Measurements from ENCODE around the gene CCN5.
"Not testable (repeated sequence)": the region's sequence is repeated elsewhere in the genome, so short reads cannot be mapped to it uniquely, and the experiment has no call there.

The CCN5 gene

DNA sequence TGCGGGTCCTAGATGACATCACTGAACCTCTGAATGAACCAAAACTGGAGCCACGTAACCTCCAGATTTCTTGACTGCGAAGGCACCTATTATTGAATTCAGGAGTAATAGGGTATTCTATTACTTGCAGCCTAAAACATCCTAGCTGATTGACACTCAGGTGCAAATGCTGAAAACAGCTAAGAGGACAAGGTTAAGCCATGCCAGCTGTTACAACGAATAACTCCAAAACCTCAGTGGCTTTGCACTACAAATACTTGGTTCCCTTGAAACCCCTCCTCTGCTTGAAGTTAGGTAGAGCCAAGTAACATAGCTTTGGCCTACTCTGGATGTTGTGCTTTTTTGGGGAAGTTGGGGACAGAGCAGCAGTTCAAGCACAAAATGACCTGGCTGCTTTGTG, 21.0 kb upstream of the CCN5 start:
- DNase-seq = no peak

DNA sequence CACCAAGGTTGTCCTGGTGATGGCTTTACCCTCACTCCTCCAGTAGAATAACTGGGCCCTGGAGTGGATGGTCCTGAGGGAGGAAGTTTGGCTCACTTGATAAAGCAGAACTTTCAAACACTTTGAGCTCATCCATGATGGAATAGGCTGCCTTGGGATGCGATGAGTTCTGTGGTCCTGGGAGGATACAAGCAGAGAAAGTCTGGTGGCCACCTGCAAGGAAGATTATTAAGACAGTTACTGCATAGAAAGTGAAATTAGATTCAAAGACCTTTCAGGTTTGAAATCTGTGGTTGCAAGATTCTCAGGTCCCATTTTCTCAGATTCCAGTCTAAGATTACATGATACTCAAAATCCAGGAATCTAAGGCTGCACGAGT, 19.9 kb upstream of the CCN5 start:
- DNase-seq = no peak

DNA sequence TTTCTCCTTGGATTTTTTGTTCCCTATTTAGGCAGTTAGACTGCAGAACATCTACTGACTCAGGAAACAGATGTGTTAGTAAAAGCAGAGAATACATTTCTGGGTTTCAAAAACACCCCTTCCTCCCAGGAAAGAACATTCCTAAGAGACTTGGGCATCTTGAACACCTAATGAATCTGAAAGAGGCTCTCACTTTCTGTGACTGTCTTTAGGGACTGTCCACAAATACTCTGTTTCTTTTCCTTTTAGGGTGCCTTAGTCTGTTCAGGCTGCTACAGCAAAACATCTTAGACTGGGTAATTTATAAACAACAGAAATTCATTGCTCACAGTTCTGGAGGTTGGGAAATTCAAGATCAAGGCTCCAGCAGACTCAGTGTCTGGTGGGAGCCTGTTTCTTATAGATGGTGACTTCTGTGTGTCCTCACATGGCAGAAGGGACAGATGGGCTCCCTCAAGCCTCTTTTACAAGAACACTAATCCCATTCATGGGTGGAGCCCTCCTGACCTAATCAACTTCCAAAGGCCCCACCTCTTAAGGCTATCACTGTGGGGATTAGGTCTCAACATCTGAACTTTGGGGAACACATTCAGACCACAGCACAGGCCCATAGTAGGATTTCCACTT, 19.4 kb upstream of the CCN5 start:
- DNase-seq = no peak

DNA sequence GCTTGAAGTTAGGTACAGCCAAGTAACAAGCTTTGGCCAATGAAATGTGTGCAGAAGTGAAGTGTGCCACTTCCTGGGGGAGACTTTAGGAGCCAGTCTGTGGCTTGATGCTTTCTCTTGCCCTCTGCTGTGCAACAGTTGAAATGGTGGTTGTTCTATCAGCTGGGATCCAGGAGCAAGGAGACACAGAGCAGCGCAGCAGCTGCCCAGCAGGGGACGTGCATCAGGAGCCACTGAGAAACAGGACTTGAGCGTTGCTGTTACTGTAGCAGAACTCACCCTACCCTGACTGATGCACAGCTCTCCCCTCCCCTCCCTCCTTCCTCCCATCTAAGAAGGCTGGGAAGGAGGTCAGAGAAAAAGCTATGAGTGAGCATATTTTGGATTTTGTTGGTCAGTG, 18.9 kb upstream of the CCN5 start:
- no peak for DNase-seq

DNA sequence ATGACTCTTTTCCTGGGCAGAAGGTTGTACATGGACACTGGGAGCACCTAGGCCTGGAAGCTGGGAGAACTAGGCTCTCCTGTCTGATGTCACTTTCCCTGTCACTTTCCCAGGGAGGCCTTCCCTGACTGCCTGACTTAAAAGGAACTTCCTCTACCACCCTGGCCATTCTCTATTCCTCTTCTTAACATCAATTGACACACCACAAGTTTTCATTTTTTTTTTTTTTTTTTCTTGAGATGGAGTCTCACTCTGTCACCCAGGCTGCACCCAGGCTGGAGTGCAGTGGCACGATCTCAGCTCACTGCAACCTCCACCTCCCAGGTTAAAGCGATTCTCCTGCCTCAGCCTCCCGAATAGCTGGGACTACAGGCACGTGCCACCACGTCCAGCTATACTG, 18.1 kb upstream of the CCN5 start:
- not testable (repeated sequence) for DNase-seq

DNA sequence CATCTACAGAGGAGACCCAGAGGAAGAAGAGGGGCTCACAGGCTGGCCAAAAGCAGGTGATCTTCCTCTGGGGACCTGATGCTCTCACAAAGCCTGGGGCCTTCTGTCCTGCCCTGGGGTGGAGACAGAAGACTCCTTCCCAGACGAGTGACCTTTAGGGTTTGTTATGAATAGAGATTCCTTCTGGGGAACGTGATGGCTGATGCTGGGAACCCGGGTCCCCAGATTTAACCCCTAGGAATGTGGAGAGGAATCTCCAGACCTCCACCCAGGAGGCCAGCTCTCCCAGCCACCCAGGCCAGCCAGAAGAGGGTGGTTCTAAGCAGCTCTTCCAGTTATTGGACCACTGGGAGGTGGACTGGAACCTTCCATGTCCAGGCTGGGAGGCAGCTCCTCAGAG, 16.8 kb upstream of the CCN5 start:
- no peak for DNase-seq

DNA sequence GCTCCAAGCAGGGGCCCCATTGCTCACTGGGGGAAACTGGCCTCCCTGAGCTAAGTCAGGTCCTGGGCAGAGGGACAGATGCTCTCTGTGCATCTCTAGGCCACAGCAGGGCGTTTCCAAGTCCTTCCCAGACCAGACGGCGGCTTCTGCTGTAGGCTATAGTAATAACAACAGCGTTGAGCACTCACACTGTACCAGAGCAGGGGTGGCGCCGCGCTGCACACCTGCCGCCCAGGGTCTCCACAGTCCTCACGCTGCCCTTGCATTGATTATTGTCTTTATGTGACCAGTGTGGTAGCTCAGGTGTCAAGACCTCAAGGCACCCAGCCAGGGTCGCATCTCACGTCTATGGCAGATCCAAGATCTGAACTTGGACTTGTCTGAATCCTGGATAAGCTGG, 14.9 kb upstream of the CCN5 start:
- no peak for DNase-seq

DNA sequence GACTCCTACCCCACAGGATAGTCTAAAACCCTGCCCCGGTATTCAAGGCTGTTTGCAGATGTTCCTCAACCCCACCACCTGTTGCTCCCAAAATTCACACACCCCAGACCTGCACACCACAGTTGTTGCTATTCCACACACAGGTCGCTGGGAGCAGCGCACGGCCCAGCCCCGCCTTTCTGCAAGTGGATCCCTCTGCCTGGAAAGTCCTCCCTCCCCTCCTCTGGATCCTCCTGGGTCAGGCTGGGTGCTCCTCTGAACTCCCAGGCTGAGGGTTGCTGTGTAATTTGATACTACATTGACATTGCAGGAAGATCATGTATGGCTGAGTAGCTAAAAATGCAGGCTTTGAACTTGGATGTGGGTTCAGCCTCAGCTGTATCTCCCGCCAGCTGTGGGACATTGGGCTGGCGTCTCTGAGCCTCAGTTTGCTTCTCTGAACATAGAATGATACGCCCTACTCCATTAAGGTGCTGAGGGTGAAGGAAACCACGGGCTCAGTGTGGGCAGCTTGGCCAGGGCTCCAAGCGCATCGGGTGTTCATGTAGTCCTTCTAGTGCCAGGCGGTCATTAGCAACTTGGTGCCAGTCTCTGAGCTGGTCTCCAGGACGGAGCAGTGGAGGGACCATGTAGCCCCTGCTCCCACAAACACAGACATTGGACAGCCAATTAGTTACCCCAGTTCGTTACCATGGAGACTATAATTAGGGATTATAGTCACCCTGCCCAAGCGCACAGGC, 13.9 kb upstream of the CCN5 start:
- no peak for DNase-seq

DNA sequence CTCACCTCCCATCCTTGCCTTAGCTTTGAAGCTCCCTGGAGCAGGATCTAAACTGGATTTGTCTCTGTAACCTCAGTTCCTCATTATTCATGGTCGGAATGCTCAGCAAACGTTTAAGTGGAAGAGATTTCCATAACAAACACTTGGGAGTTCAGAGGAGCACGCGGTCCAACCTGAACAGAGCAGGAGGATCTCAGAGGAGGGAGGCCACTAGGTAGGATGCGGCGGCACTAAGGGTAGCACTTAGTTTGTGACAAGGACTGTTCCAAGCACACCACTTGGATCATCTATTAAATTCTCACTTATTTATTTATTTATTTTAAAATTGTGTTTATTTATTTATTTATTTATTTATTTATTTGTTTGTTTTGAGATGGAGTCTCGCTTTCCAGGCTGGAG, 13.3 kb upstream of the CCN5 start:
- DNase-seq = no peak

DNA sequence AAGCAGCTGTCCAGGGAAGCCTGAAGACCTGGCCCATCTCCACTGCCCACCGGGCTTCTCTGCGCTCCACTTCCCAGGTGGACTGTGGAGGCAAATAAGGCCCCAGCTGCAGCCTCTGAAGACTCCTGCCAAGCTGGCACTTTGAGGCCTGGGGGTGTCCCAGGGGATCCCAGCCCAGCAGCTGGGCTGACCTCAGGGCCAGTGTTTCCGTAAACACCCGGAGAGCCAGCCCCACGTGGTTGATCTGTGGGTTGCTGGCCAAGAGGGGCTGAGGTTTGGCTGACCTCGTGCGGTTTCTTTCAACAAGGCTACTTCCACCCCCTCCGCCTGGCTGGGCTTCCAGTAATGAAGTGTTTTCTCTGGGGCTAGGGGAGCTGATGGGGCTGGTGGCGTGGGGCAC, 12.4 kb upstream of the CCN5 start:
- peak; percentile 24 to 93 (median 73) for DNase-seq

DNA sequence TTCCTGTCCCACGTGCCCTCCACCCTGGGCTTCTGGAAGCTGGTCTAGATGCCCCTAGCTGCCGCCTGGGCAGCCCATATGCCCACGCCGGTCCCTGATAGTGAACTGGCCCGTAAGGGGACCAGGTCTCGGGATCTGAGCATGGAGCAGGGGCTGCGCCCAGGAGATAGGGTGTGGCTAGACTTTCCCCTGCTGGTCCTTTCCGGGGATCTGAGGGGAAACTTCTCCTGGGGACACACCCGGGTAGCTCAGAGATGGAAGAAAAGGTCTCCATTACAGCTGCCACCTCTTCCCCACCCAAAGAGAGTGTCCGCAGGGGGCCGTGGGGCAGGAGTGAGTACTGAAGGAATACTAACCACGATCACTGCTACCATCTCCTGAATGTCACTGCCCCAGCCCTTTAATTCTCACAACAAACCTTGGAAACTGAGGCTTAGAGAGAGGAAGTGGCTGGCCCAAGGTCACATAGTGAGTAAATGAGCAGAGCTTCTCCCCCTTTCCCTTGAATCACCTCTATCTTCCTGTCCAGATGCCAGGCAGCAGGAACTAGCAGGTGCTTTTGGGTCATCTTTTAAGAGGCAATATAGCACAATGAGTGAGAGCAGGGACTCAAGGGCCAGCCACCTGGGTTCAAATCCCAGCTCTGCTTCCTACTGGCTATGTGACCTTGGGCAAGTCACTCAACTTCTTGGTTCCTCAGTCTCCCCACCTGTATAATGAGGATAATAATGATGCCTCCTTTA, 11.8 kb upstream of the CCN5 start:
- DNase-seq = peak in 1 of 51 donors; percentile 55

DNA sequence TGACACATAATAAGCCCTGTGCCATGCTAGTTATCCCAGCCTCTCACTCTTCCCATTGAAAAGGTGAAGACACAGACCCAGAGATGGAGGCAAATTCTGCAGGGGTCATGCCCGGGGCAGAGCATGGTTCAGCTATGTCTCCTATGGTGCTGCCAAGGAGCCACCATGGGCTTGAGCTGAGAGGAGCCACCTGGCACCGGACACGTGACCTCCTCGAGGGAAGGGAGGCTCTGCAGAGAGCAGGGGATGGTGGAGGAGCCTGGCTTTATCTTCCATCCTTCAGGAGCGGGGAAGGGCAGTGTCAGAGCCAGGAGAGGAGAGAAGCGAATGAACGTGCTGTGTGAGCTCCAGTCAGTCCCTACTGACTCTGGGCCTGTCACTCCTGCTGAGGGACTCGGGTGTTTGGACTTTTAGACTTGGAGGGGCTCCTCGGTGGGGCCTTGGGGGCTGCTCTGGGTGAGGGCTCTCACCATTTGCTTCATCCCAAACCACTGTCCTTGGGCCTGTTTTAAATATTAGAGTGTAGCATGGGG, 11.1 kb upstream of the CCN5 start:
- no peak for DNase-seq

DNA sequence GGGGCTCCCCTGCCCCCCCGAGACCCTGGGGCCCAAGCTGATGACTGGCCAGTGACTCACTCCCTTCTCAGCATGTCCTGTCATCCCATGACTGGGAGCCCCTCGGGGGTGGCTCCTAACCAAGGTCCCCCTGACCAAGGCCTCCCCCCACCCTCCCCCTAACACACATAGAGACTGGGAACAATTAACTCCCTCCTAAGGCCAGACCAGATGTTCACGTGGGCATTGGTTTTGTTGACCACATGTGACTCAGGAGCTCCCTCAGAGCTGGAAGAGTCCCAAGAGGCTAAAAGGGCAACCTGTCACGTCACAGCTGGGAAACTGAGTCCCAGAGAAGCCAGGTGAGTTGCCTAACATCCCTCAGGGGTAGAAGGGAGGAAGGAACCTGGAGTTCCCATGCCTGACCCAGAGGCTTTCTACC, 10.6 kb upstream of the CCN5 start:
- no peak for DNase-seq

DNA sequence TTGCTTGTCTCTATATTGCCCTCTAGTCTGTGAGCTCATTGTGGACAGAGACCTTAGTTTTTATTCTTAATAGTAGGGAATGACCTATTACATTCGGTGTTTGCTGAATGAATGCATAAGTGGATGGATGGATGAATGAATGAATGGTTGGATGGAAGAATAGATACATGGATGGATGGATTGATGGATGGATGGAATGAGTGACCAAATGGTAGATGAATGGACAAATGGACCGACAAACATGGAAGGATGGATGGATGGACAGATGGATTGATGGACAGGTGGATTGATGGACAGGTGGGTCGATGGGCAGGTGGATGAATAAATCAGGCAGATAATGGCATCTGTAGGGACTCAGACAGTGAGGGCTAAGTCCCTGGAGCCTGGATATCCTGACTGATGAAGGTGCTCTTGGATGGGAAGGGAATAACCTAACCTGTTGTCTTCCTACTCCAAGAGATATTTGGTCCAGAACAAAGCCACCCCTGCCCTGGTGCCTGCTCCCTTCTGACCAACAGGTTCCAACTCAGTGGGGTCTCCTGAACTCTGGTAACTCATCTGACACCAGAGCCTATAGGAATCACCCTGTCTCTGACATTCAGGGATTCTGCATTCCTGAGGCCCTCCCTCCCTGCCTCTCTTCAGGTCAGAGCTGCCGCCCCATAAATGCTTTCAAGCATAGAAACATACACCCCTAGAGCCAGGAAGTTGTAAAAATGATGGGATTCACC, 9.6 kb upstream of the CCN5 start:
- DNase-seq = no peak

DNA sequence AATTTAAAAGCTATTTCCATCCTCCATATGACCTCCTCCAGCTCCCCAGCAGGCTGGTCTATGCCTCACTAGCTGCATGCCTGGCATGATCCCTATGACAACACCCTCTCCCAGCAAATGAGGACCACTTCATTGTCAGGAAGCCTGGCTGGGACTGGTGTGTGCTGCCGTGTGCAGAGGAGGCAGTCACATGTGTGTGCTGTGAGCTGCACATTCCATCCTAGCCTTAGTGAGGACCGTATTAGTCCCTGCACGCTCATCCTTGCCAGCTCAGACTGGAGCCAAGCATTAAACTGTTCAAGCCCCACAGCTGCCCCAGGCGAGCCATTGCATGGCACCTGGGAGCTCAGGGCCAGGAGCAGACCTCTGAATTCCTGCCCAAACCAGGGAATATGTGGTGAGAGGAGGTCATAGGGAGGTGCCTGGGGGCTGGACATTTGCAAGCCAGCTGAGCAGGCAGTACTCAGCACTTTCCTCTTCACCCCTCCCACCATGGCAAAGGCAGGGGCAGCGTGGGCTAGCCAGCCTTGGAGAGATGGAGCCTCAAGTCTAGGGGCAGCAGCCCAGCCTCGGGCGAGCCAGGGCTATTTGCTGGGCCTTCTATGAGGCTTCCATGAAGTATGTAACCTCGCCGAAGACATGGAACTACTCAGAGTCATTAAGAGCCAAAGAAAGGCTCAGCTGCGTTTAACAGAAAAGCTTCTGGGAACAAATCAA, 8.7 kb upstream of the CCN5 start:
- DNase-seq = no peak

DNA sequence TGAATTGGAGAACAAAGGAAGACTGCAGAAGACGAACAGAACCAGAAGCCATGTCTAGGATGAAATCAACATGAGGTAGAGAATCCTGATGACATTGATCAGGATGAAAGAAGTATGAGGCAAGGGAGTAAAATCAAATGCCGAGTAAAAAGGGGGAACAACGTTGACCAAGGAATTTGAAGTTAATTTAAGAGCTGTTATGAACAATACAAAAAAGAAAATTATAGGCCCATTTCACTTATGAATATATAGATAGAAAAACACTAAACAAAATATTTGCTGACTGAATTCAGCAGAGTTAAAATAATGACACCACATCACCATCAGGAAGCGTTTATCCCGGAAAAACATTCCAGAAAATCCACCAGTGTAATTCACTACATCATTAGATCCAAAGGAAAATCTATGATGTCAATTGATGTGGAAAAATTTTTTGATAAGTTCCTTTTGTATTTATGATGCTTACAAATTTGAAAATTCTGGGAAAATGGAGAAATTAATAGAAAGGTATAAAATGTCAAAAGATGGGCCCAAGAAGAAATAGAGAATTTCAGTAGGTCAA, 8.1 kb upstream of the CCN5 start:
- DNase-seq = no peak

DNA sequence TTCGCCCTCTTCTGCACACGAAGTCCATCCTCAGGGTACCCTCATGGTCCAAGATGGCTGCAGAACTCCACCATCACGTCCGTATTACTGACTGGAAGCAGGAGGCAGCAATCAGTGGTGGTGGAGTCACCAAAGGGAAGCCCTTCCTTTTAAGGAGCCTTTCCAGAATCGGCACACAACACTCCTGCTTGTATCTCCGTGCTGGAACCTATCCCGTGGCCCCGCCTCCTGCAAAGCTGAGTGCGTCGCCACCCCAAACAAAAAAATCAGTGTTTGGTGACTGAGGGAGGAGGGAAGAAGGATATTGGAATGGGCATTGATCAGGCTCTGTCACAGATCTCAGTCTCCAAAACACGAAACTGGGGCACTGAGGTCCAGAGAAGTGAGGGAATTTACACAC, 5.8 kb upstream of the CCN5 start:
- DNase-seq = no peak

DNA sequence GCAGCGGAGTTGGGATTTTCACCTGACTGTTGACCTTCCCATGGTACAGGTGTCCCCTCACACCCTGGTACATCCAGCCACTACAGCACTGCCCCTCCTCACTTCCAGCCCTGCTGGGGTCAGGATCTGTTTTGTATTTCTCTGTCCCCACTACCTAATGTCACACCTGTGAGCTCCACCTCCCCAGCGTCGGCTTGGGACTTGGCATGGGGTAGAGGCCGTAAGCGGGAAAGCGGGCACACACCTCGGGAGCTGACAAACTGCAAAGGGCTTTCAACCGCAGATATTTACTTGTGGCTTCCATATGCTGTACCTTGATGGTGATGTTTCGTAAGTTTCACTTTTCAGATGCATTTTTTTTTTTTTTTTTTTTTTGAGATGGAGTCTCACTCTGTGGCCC, 5.4 kb upstream of the CCN5 start:
- DNase-seq = no peak

DNA sequence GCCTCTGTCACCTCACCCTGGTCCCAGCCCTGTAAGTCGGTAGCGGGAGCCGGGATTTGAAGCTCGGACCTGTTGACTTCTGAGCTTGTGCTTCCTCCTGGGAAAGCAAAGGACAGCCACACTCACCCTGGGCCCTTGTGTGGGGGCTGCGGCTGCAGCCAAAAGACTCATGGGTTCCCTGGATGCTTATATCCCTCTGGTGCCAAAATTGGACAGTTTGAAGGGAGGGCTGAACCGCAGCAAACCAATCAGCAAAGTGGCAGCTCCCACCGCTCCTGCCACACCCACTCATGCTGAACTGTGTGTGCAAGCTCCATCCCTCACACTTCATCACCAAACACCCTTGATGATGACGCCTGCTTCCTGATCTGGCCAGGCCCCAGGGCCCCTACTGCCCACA, 3.9 kb upstream of the CCN5 start:
- no peak for DNase-seq

DNA sequence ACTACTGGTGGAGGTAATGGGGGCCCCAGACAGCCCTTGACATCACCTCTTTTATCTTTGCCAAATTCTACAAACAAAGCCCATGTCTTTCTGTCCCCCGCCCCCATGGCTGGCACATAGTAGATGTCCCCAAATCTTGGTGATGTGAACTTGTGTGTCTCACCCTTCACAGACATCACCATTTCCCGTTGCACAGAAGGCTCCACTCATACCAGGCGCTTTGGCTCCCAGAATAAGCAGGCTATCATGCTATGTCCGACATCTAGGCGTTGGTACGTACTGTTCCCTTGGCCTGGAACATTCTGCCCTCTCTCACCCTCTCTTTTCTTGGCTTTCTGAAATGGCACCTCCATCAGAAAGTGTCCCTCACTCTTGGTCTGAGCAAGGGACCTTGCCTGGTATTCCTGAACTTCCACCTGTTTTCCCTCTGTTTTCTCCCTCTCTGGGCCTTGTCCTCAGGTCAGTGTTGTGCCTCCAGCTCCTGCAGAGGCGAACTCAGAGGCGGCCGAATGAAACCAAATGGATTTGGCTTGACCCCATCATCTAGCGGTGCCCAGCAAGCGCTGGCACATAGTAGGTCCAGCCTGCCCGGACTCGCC, 968 bp upstream of the CCN5 start:
- DNase-seq = no peak
